Anterior cingulate cortex (tissue), 58 donors: ENCODE results near the gene ARHGEF4.

Experiments used
- DNase-seq, 58 donors: peaks; one replicate each; lab custom pipeline; 2025; lab: John Stamatoyannopoulos, UW

The ARHGEF4 gene

DNA sequence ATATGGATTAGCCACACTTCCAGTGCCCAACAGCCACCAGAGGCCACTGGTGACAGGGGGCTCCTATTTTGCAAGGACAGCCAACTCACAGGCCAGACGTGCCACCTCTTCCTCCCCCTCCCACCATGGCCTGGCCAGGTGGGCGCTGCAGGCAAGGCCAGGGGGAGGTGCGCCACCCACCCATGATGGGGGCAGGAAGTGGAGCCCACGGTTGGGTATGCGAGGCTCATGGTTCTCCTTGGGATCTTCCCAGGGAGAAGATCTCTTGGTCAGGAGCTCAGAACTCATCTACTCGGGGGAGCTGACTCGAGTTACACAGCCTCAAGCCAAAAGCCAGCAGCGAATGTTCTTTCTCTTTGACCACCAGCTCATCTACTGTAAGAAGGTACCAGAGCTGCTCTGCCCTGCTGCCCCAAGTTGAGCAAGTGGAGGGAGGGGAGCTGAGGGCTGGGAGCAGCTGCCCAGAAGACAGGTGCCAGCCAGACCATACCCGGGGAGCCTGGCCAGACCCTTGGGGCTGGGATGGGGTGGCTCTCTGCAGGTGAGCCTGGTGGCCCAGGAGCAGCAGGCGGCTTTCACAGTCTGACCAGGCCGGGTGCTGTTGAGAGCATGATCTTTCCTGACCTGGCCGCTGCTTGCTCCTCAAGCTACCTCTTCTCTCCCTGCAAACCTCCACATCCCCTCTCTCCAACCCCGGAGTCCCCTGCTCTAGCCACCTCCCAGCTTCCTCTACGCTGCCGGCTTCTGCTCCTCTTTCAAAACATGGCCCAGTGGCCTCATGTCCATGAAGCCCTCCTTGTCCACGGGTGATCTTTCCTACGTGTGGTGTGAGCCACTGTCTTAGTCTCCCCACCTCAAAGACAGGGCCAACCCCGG, 206.7 kb downstream of the ARHGEF4 start:
- no peak for DNase-seq

DNA sequence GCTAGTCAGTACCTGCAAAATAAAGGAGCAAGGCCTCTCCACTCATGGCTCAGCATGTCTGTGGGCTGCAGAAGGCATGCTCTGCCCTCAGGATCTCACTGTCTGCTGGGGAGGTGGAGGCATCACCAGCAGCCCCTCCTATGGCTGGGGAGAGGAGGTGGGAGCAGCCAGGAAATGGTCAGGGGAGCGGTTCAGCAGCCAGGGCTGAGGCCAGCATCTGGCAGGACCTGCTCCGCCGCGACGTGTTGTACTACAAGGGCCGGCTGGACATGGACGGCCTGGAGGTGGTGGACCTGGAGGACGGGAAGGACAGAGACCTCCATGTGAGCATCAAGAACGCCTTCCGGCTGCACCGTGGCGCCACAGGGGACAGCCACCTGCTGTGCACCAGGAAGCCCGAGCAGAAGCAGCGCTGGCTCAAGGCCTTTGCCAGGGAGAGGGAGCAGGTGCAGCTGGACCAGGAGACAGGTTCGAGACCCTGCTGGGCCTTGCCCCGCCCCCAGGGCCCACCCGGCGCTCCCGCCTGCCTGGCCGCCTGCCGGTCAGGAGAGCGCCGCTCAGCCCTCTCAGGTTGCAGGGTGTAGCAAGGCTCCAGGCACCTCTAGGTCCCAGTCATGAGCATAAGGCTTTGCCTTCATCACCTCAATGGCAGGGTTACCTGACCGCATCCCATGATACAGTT, 207.5 kb downstream of the ARHGEF4 start:
- no peak for DNase-seq

DNA sequence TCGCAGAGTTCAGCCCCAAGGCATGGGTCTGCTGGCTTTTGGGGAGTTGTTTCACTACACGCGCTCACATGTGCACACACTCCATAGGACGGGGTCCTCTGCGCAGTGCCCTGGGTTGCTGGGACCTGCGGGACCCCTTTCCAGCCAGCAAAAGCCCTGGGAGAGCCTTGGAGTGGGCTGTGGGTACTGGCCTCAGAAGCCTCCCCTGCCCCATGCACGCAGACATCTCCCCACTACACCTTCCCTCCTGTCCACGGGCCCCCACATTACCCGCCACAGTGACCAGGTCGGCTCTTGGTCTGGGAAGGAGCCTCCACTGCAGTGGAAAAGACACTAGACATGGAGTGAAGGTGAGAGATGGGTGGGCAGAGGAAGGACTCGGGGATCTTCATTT, 208.0 kb downstream of the ARHGEF4 start:
- DNase-seq = no peak

DNA sequence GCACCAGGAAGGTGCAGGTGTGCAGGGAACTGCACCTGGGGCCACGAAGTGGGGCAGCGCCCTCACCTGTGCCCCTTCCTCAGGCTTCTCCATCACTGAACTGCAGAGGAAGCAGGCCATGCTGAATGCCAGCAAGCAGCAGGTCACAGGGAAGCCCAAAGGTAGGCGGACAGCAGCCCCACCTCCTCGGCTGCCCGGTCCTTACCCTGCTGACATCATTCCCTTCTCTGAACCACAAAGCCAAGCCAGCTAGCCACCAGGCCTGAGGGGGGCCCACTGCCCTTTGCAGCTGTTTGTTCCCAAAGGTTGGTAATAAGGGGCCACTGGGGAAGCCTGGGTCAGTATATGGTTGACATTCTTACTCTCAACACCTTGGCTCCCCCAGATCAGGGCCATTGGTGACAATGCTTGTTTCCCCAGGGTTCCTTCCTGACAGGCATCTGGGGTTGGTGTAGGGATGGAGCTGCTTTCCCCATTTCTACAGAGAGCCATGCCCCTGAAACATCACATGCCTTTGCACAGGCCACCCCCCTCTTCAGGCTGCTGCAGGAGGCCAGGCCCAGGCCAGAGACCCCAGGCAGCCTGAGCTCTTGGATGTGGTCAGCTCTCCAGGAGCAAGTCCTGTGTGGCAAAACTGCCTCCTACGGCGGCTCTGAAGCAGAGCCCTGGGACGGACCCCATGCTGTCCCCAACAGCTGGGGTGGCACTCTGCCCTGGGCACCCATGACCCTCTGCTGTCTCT, 208.7 kb downstream of the ARHGEF4 start:
- DNase-seq = no peak

DNA sequence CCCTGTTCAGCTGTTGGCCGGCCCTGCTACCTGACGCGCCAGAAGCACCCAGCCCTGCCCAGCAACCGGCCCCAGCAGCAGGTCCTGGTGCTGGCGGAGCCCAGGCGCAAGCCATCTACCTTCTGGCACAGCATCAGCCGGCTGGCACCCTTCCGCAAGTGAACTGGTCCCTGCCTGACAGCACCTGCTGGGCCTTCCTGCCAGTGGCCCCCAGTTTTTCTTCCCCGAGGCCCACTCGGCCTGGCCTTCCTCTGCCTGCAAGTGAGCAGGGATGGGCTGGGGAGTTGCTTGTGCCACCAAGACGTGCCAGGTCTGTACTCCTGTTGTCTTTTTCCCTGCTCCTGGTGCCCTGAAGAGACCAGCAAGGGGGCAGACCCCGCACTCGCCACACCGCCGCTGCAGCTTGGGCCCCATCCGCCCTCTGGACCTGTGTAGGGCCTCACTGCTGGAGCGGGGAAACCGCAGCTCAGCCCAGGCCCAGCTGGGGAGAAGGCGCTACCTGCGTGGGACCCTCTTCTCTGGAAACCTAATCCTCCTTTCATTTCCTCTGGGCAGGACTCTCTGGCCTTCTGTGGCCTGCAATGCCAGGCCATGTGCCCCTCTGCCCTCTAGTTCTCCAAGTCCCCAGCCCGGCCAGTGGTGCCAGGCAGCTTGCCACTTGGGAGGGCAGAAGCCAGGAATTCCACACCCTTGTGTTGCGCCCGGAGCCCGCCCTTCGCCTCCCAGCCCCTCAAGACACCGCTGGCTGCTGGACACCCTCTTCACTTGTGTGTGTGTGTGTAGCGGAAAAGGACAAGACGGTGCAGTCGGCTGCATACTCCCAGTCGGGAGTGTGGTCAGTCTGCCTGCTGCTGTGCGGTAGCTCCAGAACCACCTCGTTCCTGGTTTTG, 209.6 kb downstream of the ARHGEF4 start:
- DNase-seq = peak in 3 of 58 donors; percentile 20 to 28 (median 25)

DNA sequence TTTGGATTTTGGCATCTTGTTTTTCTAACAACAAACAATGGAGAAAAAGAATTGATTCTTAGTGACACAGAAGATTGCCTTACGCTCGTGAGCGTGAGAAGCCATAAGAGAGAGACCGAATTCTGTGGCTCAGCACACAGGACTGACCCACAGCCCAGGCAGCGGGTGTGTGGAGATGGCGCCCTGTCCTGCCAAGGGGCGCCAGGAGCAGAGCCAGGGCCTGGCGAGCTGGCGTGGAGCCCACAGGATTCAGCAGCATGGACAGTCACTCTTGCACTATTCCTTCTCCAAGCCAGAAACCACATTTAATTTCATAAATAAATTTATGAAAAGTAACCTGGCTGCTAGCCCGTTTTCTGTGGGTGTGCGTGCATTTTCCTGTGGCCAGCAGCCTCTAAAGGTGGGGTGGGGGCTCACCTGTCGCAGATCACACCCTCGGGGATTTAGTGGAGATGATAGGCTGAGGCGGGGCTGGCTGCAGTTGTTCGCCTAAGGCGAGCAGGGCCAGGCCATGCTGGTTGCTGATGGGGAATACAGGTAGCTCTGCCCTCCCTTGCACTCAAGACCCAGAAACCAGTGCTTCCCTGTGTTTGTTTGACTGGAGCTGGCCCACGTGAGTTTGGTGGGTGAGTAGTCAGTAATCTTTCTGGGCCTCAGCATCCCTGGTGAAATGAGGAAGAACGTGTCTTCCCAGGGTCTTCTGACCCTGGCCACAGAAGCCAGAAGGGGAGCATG, 210.4 kb downstream of the ARHGEF4 start:
- DNase-seq = peak in 1 of 58 donors; percentile 52

DNA sequence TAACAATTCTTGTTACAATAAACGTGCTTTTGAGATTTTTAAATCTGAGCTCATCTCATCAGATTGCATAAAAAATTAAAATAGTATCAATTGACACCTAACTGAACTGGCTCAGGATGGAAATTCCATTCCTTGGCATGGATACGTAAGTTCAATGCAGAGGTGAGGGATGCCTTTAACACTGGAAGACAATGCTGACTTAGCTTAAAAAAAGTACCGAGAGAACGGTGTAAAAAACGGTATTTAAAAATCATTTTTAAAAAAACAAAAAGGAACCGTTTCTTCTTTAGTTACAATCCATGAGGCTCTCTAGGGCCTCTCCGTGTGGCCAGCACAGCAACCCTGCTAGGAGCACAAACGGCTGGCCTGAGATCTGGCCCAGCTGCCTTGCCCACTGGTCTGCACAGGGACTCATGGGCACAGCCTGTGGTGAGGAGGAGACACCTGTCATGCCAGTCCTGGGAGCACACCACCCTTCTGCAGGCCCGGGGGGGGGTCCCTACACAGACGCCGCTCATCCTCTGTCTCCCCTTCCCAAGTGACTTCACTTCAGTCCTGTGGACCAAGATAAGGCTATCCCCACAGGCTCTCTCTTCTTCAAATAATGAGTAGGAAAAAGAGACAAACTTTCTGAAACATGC, 211.3 kb downstream of the ARHGEF4 start:
- DNase-seq = no peak

DNA sequence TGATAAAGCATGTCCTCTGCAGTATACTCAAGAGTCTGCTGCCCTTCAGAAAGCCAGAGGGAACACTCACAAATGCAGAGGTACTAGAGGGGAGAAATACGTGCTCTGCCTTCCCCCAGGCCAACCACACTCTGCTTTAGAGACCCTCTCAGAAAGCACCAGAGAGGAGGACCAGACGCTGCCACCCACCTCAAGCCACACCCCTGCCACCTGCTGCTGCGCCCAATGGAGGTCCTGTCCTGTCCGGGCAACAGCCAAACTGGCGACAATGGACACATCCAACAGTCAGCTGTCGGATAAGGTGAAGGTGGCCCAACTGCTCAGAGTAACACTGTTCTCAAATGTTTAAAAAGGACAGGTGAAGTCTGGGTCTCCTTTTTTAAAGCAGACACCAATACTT, 211.9 kb downstream of the ARHGEF4 start:
- no peak for DNase-seq

DNA sequence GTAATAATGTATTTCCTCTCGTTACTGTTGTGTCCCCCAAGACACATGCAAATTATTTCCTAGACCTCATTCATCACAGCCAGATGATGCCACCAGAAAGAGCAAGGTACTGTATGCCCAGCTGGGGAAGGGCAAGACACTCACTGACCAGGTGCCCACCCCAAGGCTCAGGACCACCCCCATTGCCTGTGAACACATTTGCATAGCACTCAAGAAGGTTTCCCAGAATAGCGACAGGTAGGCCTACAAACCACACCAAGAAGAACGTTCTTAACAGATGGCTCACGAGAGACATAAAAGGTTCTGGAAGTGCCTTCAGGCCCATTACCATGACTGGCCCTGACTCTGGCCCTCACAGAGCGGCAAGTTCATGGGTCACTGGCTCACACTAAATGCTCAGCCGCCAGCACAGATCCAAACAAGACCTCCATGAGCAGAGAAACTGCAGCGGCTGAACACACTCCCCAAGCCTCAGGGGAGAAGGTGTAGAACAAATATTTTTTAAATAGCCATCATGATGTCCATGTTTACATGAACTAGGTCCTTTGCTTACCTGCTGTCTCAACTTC, 212.5 kb downstream of the ARHGEF4 start:
- DNase-seq = no peak

DNA sequence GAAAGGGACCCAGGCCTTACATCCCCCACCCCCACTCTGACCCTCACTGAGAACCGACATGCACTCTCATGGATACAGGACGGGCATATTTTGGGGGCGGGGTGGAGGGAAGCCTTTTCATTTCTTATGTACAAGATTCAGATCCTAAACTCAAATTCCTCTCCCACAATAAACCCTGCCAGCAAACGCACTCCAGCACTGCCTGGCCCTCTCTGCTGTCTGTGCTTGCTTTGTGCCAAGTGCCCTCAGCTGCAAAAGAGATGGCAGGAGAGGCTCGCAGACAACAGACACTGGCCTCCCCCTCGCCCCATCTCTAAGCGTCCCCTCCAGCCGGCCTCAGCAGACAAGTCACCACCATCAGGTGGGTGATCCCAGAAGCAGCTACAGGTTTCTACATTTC, 214.2 kb downstream of the ARHGEF4 start:
- DNase-seq = peak in 6 of 58 donors; percentile 22 to 44 (median 28)

DNA sequence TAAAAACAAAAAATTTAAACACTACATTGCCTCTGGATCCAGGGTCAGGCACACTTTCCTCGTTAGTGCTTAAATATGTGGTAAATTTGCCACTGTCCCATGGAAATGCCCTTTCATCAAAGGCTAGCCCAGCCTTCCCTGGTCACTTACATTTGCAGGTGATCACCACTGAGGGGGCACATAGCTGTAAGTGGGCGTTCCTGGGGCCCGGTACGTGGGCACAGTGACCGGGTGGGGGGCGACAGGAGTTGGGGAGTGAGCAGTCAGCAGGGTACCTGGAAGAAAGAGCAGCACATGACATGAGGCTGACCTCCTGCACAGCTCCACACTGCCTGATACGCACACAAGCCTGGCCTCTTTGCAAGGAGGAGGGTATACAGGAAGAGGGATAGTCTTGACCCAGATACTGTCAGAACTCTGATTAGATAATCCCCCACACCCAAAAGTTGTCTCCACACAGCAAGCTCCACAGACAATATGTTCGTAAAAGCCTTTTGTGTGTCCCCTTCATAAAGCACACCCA, 216.1 kb downstream of the ARHGEF4 start:
- DNase-seq = no peak

DNA sequence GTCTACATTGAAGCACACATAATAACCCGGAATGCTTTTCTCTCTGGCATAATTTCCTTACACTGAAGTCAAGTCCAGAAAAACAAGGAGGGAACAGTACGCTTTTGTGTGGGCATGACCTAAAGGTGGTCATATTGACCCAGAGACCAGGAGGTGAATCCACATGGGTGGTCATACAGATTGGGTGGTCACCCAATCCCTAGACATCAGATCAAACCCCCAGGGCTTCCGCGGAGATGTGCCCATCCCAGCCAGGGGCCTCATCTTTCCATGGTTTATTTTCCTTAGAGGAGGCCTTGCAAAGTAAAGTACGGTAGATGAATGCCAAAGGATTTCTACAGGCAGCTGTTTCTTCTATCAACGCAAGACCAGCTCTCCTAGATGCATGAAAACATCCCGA, 217.8 kb downstream of the ARHGEF4 start:
- no peak for DNase-seq

DNA sequence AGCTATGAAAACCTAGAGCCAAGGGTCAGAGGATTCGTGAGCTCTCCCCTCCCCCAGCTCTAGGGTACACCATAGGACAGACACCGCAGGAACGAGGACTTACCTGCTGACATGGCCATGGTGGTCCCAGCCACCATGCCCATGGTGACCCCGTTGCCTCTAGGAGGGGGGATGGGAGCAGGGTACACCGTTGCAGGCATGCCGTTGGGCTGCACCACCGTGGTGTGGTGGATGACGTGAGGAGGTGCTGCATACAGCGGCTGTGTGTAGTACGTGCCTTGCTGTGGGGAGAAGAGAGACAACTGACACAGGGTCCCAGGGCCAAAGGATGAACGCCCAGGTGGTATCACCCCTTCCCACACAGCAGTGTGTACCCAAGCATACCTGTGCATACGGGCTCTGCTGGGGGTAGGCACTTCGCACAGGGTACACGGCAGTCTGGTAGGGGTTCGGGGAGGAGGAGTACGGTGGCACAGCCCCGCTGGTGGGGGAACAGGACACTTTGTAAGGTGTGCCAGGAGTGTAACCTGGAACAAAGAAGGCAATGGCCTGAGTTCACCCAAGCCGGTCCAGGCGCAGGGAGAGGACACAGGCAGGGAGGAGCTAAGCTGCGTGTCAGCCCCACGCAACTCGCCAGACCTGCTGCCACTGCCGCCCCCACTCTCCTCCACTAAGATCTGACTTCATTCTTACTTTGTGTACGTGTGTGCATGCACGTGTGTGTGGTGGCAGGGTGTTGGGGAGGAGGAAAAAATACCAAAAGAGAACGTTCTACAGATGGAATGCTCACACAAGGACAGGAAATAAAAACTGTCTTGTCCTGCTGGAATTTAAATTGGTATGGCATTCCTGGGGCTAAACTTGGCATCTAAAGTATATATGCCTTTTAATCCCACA, 218.7 kb downstream of the ARHGEF4 start:
- peak in 15 of 58 donors; percentile 15 to 81 (median 26) for DNase-seq

DNA sequence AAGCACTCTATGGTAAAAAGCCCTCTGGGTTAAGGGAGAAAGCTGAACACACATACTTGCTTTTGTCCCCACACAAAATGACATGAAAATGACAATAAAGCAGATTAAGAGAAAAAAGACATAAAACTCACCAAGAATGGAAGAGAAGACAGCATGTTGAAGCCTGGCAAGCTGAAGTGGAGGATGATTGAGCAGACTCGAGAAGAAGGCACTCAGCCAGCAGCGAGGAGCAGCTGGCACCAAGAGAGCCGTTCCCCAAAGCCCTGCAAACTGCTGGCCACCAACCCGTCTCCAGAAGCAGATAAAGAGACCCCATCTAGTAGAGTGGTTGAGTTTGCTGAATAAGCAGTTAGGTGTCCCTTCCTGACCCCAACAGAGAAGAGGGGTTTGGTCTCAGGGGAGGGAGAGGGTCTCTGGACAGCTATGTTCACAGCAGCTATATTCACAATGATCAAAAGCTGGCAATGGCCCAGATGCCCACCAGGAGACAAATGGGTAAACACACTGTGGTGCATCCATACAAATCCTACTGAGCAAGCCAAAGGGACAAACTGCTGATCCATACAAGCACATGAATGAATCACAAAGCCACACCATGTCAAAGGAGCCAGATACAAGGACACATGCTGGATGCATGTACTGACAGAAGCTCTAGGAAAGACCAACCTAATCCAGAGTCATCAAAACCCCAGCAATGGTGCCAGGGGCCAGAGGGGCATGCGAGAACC, 219.7 kb downstream of the ARHGEF4 start:
- peak in 23 of 58 donors; percentile 15 to 59 (median 30) for DNase-seq

DNA sequence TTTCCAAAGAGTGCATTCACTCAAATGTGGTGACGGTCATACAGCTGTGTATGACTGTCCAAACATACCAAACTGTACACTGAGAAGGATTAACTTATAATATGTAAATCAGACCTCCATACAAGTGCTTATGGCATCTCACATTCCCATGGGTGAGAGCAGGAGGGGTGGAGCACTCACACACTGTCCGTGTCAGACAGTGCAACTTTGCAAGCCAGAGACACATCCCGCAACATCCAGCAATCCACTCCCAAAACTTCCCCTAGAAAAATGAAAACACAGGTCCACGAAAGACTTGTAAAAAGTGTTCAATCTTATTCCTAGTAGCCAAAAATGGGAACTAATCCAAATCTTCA, 220.2 kb downstream of the ARHGEF4 start:
- DNase-seq = no peak

DNA sequence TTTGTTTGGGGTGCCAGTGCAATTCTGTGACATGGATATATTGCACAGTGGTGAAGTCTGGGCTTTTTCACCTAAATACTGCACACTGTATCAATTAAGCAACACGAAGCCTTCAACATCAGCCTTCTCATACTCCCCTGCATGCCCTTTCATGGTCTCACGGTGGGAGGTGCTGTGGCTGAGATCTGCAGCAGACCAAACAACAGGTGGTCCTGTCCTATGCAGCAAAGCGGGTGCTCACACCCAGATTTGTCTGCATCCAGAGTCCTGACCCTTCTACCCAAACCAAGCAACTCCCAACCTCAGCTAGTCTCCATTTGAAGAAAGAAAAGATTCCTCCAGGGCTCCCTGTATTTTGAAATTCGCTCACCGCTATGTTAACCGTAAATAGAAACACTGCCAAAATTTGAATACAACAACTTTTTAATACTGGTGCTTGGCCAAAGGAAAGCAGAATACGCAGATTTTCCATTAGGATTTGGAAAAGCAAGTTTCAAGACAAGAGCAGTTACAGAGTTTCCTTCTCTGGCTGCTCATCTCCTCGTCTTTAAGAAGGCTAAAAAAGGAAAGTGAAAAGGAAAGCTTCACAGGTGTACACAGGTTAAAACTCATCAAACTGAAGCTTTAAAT, 221.6 kb downstream of the ARHGEF4 start:
- DNase-seq = no peak
